Gastrocnemius medialis (tissue), 4 donors: ENCODE data around the gene CCSER2. TPM values are rescaled to one million over a fixed set of nuclear protein-coding genes. Genes with fewer than 3 reads are reported as not detected.

Experiments used
- ATAC-seq, 2 donors: fragments of 150-250 bp; one replicate each; pipeline ENCODE4 v1.9.1; 2016
- DNase-seq, 2 donors: peaks; one replicate each; pipeline ENCODE4 v3.0.0-alpha.2; 2019
- H3K27ac ChIP-seq, 4 donors: fragments of 200-600 bp; sonication (generic); 1 replicate in 1 of 4; 2 replicates in 3 of 4; pipeline ENCODE4 v1.5.1; 2016 to 2018; ENCODE audit warnings: mild to moderate bottlenecking in 2 of 4, moderate library complexity in 1 of 4
- H3K27me3 ChIP-seq, 3 donors: fragments of 200-600 bp; sonication (generic) in 2 of 3; 1 replicate in 1 of 3; 2 replicates in 2 of 3; pipeline versions ENCODE4 v1.5.1 to v1.6.0; 2016 to 2019; ENCODE audit warnings: mild to moderate bottlenecking in 1 of 3, moderate library complexity in 1 of 3
- H3K36me3 ChIP-seq, 2 donors: fragments of 200-600 bp; sonication (generic) in 1 of 2; one replicate each; pipeline ENCODE4 v1.5.1; 2017 to 2018
- H3K4me1 ChIP-seq, 2 donors: fragments of 200-600 bp; sonication (generic) in 1 of 2; one replicate each; pipeline ENCODE4 v1.5.1; 2016 to 2017; ENCODE audit warnings: mild to moderate bottlenecking in 2 of 2
- H3K4me3 ChIP-seq, 4 donors: fragments of 200-600 bp; sonication (generic) in 3 of 4; 1 replicate in 1 of 4; 2 replicates in 3 of 4; pipeline ENCODE4 v1.5.1; 2016 to 2019; ENCODE audit warnings: mild to moderate bottlenecking in 2 of 4
- H3K9me3 ChIP-seq, 3 donors: fragments of 200-600 bp; sonication (generic) in 2 of 3; 1 replicate in 1 of 3; 2 replicates in 2 of 3; pipeline ENCODE4 v1.5.1; 2016 to 2019
- POLR2A ChIP-seq, 2 donors: fragments of 450-650 bp; IDR thresholded peaks; one replicate each; pipeline ENCODE4 v1.6.1; 2017; ENCODE audit warnings: antibody characterized with exemption in 2 of 2, mild to moderate bottlenecking in 2 of 2, moderate library complexity in 2 of 2
- in situ Hi-C, 4 donors: fragments of 200-750 bp; cut with MboI; loops; one replicate each; pipeline versions ENCODE4 v1.15.0 to v1.8.0; 2017; ENCODE audit warnings: low sequenced_read_pairs in 4 of 4
- intact Hi-C: fragments of 100-400 bp; cut with DNase I; formaldehyde crosslinking; loops from one replicate; pipeline ENCODE4 v1.15.1; 2023; ENCODE audit warnings: low total_unique reads
- total RNA-seq, 4 donors: library from RNA; depleted of rRNA; stranded (reverse); fragments of >200 nt; gene quantifications; one replicate each; pipeline versions ENCODE4 v1.1.0 to v1.2.3, GENCODE V29; 2016
- TF ChIP-seq, protein P1 (sequence below), 5 experiments: fragments of 450-650 bp in 3 of 5; fragments of 200-600 bp in 2 of 5; sonication (generic) in 2 of 5; IDR thresholded peaks in 4 of 5; conservative IDR thresholded peaks in 1 of 5; 1 replicate in 4 of 5; 2 replicates in 1 of 5; pipeline ENCODE4 v1.5.1; 2016 to 2019; ENCODE audit warnings: antibody characterized with exemption in 5 of 5, mild to moderate bottlenecking in 3 of 5, moderate library complexity in 3 of 5

The CCSER2 gene
- total RNA-seq, 4 donors from 2014 or later: 39.8 to 61.8 (median 49.2) TPM

DNA sequence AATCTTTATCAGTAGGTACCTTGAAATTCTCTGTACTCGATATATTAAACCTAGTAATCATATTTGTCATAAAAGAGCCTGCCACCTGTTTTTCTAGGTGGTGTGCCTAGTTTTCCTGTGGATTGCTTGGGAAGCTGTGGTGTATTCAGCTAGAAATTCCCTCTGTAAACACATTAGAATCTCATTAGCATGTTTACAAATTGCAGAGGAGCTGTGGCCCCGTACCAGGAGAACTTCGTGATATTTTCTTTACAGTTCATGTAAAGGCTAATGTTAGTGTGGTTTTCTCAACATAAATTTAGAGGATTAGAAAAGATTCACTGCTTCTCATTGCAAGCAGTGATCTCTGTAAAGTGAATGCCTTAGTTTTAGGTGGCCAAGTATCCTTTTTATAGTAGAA lies 144.7 kb downstream of the CCSER2 start:
- H3K36me3 ChIP-seq: no peaks in the 10 kb centered on the region
- ATAC-seq (no peak), DNase-seq (no peak)
- H3K9me3 ChIP-seq: no peaks in the 10 kb centered on the region
- in situ Hi-C loops: no loop called here
- TF ChIP-seq, protein P1, sequence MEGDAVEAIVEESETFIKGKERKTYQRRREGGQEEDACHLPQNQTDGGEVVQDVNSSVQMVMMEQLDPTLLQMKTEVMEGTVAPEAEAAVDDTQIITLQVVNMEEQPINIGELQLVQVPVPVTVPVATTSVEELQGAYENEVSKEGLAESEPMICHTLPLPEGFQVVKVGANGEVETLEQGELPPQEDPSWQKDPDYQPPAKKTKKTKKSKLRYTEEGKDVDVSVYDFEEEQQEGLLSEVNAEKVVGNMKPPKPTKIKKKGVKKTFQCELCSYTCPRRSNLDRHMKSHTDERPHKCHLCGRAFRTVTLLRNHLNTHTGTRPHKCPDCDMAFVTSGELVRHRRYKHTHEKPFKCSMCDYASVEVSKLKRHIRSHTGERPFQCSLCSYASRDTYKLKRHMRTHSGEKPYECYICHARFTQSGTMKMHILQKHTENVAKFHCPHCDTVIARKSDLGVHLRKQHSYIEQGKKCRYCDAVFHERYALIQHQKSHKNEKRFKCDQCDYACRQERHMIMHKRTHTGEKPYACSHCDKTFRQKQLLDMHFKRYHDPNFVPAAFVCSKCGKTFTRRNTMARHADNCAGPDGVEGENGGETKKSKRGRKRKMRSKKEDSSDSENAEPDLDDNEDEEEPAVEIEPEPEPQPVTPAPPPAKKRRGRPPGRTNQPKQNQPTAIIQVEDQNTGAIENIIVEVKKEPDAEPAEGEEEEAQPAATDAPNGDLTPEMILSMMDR (IDR thresholded peaks at IDR 0.05 in 4 of 5, conservative IDR thresholded peaks at IDR 0.05 in 1 of 5): no peak
- no peak for TF ChIP-seq POLR2A (IDR thresholded peaks at IDR 0.05)
- no peak overlapping the region for H3K4me3 ChIP-seq
- peaks cover 5 to 8% of the 10 kb centered on the region in 2 donors for H3K4me1 ChIP-seq
- intact Hi-C loops: no loop called here
- no peaks in the 10 kb centered on the region for H3K27me3 ChIP-seq
- no peak overlapping the region for H3K27ac ChIP-seq

DNA sequence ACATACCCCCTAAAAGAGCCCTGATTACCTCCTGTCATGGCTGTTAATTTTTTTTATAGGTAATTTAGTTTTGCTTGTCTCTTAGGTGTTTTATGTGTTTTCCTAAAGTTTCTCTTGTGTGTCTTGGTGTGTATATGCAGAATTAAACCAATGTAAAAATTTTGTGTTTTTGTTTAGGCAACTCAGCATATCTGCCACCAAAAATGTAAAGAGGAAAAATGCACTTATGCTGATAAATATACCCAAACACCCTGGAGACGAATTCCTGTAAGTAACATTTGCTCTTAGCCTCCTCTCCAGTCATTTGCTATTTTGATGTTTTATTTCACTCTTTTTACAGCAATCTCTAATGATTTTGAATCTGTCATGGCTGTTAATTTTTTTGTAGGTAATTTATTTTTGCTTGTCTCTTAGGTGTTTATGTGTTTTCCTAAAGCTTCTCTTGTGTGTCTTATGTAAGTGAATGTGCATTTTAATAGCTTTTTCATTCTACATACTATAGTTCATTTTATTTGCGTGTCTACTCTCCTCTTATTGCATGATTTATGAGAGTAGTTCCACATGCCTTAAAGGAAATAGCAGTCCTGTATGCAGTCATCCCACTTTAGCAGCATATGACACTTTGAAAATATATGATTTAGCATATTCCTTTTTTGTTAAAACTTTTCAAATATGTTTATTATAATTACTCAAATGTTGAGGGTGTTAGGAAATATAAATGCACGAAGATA lies 149.2 kb downstream of the CCSER2 start:
- ATAC-seq (no peak), DNase-seq (no peak)
- H3K36me3 ChIP-seq: peaks cover 0 to 5% of the 10 kb centered on the region in 2 donors
- no peaks in the 10 kb centered on the region for H3K4me1 ChIP-seq
- H3K4me3 ChIP-seq: no peak overlapping the region
- intact Hi-C loops (no loop called here), in situ Hi-C loops (no loop called here)
- no peaks in the 10 kb centered on the region for H3K9me3 ChIP-seq
- no peaks in the 10 kb centered on the region for H3K27me3 ChIP-seq
- no peak overlapping the region for H3K27ac ChIP-seq
- no peak for TF ChIP-seq POLR2A (IDR thresholded peaks at IDR 0.05)
- TF ChIP-seq, protein P1 (IDR thresholded peaks at IDR 0.05 in 4 of 5, conservative IDR thresholded peaks at IDR 0.05 in 1 of 5): no peak

DNA sequence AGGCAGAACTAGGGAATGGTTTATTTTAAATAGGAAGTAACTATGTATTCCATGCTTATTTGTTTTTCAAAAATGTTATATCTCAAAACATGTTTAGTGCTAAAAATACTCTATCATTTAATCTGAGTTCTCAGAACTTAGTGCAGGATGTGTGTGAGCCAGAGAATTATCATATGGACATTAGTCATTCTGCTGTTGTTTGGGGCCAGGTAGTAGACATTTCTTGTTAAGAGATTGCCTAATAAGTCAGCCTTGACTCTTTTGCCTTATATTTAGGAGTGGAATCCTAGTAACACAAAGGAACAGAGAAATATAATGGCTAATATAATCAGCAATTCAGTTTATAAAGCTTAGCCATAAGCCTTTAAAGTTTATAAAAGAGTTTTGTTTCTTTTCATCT lies 149.8 kb downstream of the CCSER2 start:
- no peak overlapping the region for H3K4me3 ChIP-seq
- no peaks in the 10 kb centered on the region for H3K4me1 ChIP-seq
- intact Hi-C loops: no loop called here
- no peaks in the 10 kb centered on the region for H3K9me3 ChIP-seq
- no peak overlapping the region for H3K27ac ChIP-seq
- in situ Hi-C loops: no loop called here
- no peaks in the 10 kb centered on the region for H3K27me3 ChIP-seq
- DNase-seq (no peak), ATAC-seq (no peak)
- H3K36me3 ChIP-seq: peaks cover 0 to 8% of the 10 kb centered on the region in 2 donors
- TF ChIP-seq, protein P1 (IDR thresholded peaks at IDR 0.05 in 4 of 5, conservative IDR thresholded peaks at IDR 0.05 in 1 of 5): no peak
- no peak for TF ChIP-seq POLR2A (IDR thresholded peaks at IDR 0.05)

DNA sequence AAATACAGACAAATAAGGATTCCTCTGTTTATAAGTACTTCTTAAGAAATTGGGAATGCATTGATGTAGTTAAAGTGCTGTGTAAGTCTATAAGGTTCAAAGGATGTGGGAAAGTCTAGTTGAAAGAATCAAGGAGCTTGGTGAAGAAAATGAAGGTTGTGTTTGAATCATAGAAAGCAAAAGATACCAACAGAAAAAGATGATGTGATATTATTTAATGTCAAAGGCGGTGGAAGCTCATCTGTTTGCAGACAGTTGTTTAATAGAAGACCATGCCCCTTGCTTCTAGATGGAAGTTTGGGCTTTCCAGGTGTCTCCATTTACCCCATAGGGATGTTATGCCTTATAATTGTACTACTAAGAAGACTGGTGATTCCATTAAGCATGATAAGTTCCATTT lies 150.3 kb downstream of the CCSER2 start:
- H3K27ac ChIP-seq: no peak overlapping the region
- intact Hi-C loops (no loop called here), in situ Hi-C loops (no loop called here)
- peaks cover 0 to 8% of the 10 kb centered on the region in 2 donors for H3K36me3 ChIP-seq
- TF ChIP-seq, protein P1 (IDR thresholded peaks at IDR 0.05 in 4 of 5, conservative IDR thresholded peaks at IDR 0.05 in 1 of 5): no peak
- DNase-seq: no peak
- no peaks in the 10 kb centered on the region for H3K27me3 ChIP-seq
- H3K4me1 ChIP-seq: no peaks in the 10 kb centered on the region
- H3K4me3 ChIP-seq: no peak overlapping the region
- no peak for ATAC-seq
- H3K9me3 ChIP-seq: no peaks in the 10 kb centered on the region

DNA sequence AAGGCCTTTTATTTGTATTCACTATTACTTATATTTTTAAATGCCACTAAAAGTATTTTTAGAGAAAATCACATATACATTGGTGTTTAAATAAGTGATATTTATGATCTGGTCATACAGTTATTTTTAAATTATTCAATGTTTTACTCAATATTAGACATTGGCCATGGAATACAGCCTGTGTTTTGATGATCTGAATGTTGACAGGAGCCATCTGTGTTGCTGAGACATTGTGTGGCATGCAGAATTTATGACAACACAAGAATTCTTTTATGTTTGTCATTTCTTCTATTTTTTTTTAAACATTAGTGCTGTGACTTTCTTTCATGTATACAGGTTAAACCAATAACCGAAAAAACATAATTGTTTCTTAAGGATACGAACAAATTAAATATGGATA lies 156.2 kb downstream of the CCSER2 start:
- Histone ChIP-seq H3K9me3 (no peaks in the 10 kb centered on the region), H3K27me3 (no peaks in the 10 kb centered on the region), H3K36me3 (peaks cover 0 to 15% of the 10 kb centered on the region in 2 donors), H3K27ac (no peak overlapping the region), H3K4me1 (no peaks in the 10 kb centered on the region), H3K4me3 (no peak overlapping the region)
- no peak for DNase-seq
- TF ChIP-seq, protein P1 (IDR thresholded peaks at IDR 0.05 in 4 of 5, conservative IDR thresholded peaks at IDR 0.05 in 1 of 5): no peak
- no peak for TF ChIP-seq POLR2A (IDR thresholded peaks at IDR 0.05)
- intact Hi-C loops (no loop called here), in situ Hi-C loops (no loop called here)
- no peak for ATAC-seq
